Tongue (tissue), 2 donors: ENCODE measurements around the gene SLC22A31. TPM values are rescaled to one million over a fixed set of nuclear protein-coding genes. Genes with fewer than 3 reads are reported as not detected.

ENCODE experiments used
- DNase-seq: peaks from one replicate; pipeline ENCODE4 v3.0.0-alpha.2; 2015
- total RNA-seq: library from RNA; depleted of rRNA; stranded (reverse); fragments of >200 nt; gene quantifications from one replicate; pipeline ENCODE4 v1.2.3, GENCODE V29; 2014

SLC22A31 gene
- total RNA-seq, 1 donor from 2014 or later: 0.21 TPM

DNA sequence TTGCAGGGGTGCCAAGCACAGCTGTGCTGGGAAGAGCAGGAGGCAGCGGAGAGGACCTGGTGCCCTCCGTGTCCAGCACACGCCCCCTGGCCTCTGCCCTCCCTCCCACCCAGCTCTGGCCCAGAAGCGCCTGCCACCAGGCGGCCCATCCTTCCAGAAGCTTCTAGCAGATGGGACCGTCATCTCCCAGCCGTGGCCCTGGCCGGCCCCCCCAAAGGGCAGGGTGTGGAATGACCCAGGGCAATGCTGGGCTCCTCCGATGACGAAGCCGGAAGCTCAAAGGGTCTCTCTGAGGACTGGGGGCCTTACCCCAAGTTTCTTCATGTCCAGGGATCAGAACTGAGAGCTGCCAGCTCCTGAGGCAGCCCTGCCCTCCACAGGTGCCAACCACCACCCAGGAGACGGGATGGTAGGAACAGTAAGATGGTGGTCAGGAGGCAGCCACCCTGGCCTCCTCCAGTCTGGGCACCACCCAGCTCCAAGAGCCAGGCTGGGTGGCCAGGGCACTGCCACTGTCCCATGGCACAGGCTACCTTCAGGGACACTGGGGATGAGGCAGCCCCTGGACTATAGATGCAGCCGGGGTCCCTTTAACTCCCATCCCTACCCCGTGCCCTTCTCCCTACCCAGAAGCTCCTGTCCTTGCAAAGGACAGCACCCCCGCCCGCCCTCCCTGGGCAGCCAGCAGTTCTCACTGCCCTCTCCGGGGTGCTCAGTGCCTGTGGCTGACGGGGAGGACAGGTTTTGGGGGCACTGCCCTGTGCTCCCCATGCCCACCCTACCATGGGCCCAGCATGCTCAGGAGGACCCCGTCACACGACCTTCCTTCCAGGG is 35.3 kb downstream of the SLC22A31 start:
- no peak for DNase-seq

DNA sequence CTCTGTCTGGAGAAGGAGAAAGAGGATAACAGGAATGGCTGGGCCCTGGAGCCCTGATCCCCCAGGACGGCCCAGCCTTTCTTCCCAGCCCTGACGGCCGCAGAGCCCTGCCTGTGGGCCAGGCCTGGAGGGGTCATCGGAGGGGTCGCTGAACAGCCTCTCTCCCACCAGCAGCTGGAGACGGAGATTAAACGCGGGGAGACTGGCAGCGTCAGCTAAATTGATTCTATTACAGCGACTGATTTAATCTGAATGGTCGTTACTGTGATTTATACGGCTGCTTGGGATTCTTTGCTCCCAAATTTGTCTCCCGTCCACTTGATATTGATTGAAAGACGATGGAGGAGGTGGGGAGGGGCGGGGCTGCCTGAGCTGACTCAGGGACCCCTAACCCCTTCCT is 35.9 kb downstream of the SLC22A31 start:
- no peak for DNase-seq

DNA sequence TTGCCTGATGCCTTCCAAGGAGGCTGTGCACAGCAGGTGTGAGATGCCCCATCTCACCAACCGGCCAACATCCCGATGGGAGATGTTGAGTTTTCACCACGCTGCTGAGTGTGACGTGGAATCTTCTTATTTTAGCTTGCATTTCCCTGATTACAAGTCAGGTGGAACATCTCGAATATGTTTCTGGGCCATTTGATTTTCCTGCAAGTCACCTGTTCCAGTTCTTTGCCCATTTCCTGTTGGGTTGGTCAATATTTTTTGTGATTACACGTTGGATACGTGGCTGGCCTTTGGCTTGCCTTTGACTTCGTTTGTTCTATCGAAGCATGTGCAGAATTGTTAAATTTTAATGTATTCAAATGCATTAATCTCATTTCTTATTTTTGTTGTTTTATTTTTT is 37.0 kb downstream of the SLC22A31 start:
- no peak for DNase-seq

DNA sequence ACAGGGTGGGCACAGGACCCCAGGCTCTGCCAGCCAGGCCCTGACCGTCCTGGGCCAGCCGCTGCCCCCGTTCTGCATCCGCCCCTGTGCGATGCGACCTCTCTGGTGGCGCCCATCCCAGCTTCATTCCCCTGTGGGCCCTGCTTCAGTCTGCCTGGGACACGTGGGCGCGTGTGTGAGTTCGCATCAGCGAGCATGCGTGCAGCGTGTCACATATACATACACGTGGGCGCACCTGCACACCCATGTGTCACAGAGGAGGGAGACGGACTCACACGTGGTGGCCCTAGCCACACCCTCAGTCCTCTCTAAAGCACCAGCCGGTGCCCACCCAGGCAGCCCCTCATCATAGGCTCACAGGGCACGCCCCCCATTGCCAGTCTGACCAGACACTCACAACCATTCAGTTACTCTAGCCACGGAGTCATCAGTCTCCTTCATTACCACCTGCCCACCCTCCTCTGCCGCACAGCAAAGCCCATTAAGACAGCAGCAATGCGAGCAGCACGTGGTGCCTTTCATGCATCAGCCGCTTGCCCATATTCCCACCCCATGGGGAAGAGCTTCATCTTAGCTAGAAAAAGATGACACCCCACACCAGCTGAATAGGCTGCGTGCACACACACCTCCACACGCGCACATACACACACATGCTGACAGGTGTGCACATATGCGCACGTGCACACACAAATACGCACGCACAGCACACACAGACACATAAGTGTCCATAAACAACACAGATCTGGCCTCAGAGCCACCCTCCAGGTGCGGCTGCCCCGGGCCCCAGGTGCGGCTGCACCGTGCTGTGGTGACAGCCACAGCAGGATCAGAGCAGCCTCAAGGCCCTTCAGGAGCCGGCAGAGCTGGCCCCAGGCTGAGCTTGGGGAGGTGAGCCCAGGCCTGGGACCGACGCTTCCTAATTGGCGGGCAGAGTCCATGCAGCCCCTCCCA is 38.3 kb downstream of the SLC22A31 start:
- DNase-seq: no peak

DNA sequence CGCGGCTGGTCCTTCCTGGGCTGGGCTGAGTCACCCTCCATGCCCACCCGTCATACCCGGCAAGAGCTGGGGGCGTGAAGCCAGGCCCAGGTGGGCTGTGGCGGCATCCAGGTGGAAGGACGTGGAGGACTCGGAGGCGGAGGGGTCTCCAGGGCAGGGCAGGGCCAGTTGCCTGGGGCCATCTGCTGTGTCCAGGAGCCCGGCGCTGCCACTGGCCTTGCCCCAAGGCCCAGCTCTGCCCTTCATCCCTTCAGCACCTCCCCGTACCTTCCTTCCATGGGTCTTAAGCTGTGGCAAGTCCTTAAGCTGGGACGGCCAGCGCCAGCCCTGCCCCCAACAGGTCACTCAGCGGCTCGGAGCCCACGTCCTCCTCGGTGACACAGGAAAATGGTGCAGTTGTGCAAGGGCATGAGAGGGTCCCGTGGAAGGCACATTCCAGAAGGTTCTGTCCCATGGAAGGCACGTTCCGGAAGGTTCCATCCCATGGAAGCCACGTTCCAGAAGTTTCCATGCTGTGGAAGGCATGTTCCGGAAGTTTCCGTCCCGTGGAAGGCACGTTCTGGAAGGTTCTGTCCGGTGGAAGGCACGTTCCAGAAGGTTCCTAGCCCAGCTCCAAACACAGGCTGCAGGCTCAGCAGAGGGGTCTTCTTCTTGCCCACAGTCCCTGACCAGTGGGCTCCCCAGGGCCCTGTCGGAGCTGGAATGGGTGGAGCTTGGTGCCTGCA is 39.2 kb downstream of the SLC22A31 start:
- DNase-seq: no peak

DNA sequence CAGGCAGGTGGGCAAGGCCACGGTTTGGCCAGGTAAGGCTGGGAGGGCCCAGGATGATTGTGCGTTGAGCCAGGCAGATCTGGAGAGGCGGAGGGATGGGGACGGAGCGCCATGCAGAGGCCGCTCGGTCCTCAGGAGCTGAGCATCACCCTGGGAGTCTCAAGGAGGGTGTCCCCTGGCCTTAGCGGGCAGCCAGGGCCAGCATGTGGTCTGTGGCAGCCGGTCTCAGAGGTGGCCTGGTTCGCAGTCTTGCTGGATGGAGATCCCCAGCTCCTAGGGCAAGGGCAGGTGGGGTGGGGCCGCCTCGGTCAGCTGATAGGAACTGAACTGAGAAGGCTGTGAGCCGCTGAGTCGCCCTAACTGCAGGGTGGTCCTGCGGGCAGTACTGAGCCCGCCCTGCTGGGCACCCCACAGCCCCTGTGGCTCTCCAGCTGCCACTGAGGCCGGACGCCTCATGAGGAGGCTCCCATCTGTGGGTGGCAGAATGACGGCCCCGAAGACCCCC is 40.4 kb downstream of the SLC22A31 start:
- DNase-seq: no peak

DNA sequence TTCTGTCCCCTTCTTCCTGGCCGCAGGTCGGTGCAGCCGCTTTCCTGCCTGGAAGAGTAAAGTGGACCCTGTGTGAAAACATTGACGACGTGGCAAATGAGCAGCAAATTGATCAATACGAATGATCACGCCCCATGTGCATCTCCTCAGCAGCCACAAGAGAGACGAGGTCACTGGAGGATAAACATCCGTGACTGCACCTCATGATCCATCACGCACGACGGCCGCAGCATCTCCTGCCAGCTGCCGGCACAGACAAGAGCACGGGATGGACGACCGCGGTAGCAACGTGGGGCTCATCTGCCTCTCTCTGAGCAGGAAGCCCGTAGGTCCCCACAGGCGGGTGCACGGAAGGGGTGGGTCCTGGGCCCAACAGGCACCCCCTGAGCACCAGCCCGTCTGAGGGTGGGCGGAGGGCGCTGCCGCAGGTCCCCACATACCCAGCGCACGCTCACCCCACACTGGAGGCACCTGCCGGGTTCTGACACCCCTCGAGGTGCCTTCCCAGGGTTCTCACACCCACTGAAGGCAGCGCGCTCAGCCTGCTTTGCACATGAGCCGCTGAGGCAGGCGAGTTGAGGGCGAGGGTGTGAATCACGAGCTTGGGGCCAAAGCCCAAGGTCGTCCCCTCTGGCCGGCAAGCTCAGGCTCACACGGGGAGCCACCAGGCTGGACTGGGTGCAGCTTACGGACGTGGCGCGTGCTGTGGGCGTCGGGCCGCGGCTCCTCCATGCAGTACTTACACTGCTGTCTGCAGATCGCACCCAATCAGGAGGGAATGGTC is 41.1 kb downstream of the SLC22A31 start:
- no peak for DNase-seq

DNA sequence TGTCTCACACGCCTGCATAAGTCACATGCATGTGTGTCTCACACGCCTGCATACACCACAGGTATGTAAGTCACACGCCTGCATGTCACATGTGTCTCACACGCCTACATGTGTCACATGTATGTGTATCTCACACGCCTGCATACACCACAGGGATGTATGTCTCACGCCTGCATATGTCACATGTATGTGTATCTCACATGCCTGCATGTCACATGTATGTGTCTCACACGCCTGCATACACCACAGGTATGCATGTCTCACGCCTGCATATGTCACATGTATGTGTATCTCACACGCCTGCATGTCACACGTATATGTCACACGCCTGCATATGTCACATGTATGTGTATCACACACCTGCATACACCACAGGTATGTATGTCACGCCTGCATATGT is 42.6 kb downstream of the SLC22A31 start:
- DNase-seq: no peak

DNA sequence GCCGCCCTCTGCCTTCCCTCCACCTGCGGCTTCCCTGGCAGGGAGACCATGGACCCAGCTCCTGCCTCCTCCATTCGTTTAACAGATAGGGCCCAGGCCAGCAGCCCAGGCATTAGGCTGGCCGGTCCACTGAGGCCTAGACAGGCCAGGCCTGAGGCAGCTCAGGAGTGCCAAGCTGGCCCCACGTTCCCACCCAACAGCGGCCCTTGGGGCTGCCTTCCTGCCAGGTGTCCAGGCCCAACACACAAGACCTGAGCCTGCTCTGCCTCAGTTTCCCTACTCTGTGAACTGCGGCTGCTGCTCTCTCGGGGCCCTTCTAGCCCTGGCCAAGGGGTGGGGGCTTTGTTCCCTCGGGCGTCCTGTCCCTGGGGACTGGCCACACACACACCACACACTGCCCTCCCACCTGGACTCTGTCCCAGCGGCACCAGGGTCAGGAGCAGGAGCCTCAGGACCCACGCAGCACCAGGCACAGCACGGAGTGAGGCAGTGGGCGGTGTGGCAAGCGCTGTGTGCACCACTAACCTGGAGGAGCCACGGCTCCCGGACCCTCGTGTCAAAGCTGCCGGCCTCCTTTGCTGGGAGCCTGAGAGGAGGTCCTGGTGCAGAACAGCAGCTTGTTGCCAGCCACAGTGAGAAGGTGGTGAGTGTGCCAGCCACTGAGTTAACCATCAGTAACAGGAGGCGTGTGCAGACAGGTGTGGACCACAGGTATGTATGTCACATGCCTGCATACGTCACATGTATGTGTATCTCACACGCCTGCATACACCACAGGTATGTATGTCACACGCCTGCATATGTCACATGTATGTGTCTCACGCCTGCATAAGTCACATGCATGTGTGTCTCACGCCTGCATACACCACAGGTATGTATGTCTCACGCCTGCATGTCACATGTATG is 43.3 kb downstream of the SLC22A31 start:
- DNase-seq: no peak

DNA sequence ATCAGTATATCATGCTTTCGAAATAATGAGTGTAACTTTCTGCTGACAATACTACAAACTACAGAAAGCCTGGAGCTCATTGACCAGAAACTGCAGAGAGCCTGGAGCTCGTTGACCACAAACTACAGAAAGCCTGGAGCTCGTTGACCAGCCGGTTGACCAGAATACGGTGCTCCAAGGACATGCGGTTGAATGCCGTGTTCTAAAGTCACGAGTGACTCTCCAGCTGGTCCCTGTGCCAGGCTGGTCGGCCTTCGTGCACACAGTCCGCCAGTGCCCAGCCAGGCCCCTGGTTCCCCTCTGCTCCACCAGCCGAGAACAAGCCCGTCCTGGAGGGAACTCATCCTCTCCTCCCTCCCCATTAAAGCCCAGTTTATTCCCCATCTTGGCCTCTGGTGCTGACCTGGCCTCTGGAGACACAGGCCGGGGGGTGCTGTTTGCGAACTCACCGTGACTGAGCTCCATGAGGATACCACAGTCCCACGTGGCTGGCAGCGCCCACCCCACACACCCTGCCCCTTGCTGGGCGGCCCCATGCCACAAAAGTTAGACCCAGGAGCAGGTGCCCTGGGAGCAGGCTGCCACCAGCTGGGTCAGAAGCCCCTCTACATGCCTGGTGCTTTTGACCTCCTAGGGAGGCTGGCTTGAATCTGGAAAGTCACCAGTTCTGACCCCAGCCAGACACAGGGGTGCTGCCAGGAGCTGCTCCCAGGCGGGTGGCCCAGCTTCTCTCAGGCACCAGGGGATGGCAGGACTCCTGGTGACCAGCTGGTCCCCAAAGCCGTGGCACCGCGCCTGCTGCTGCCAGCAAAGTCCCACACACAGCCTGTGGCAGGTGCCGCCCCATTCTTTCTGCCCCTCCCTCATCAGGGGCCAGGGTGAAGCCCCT is 44.2 kb downstream of the SLC22A31 start:
- DNase-seq: peak; percentile 28

DNA sequence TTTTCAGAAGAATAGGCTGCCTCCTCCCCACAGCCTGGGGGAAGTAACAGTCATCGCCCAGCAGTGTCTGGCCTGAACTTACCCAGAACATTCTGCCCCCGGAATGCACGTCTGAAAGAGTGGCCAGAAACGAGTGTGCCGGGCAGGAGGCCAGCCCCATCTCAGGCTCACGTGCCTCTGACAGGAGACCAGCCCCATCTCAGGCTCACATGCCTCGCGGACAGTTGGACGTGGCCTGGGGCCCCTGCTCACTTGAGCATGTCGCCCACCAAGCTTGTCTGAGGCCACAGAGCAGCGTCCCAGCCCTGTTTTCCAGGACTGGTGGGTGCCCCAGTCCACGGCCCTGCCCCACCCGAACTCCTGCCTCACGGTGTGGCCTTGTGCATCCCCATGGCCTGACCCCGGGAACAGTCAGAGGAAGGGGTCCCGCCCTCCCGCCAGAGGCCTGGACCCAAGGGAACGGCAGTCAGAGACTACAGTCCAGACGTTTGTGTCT is 45.1 kb downstream of the SLC22A31 start:
- peak; percentile 77 for DNase-seq

DNA sequence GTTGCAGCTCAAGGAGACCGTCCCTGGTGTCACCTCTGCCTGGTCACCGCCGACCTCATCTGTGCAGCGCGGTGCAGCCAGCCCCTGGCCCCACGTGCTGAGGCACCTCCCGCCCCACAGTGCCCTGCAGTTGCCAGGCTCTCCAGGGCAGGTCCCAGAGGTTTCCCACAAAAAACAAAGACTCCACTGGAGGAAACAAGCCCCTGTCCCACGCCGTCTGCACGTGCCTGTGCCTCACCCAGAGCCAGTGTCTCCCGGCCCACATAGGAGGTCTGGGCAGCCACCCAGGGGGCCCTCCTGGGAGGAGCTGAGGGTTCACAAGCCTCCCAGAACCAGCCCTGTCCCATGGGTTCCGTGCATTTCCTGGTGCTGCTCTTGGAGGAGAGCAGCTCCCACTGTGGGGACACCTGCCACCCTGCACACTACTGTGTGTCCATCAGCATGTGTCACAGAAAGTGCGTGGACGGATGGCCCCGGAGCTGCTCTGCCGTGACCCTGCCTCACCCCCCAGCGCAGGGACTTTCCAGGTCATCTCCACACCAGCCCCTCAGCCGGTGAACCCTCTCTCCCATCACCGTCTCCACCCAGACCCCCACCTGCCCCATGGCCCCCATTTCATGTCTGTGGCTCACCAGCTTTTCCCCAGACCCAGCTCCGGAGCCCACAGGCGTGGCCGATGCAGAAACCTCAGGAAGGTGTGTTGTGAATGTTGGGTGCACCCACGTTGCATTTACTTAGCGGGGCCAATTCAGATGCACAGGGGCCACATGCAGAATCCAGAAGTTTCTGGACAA is 45.8 kb downstream of the SLC22A31 start:
- DNase-seq: no peak

DNA sequence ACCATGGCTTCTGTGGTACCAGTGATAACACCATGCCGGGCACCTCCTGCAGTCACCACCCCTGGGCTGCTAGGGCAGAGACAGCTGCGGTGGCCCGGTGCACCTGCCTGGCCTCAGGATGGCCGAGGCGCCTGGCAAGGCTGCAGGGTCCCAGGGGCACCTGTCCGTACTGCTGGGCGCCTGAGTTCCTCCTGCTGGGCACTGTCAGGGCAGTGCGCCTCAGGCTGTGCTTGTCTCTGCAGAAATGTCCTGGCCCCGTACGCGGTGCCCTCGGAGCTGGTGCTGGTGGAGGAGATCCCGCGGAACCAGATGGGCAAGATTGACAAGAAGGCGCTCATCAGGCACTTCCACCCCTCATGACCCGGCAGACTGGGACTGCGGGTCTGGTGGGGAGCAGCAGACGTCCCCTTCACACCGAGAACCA is 46.5 kb downstream of the SLC22A31 start:
- DNase-seq: no peak

DNA sequence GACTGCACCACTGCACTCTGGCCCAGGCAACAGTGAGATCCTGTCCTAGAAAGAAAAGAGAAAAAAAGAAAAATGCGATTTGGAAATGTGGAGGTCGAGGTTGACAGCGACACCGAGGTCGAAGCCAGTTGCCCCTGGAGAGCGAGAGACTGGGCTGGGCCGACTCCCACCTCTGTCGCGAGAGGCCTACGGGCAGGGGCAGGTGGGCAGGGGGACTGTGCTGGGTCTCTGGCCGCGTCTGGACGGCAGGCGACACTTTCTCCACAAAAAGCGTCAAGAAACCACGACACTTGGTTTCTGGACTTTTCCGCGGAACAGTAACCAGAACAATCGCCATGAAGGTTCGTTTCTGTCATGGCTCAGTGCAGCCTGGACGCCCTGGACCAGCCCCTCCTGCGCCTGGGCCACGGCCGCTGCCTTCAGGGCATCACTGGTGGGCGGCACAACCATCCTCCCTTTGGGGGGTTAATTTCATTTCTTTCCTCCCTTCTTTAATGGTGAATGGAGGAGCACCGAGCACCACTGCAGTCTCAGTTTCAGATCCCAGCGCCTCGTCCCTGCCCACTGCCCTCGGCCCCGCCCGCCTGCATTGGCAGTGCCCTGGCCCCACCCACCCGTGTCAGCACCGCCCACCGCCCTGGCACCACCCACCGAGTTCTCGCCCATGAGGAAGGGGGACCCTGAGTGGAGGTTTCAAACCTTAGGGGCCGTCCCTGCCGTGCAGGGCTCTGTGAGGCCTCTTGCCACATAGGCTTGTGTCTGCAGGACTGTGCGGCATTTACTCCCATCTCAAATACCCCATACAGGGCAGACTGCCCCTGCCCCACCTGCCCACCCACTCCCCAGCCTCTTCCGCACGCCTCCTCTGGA is 47.3 kb downstream of the SLC22A31 start:
- DNase-seq: no peak

DNA sequence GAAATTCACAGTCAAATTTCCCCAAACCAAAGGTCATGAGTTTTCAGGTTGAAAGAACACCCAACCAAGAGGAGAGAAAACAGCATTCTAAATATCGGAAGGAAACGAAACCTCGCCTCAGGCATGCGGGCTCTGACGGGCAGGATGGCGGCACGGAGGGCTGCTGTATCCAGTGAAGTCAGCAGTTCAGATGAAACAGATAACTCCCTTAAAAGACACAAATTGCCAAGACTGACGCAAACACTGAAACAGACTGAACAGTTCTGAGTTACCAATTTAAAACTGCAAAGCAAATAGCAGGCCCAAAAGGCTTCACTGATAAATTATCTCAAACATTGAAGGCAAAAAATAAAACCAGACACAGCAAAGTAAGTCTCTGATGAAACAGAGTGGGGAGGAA is 49.4 kb downstream of the SLC22A31 start:
- no peak for DNase-seq

DNA sequence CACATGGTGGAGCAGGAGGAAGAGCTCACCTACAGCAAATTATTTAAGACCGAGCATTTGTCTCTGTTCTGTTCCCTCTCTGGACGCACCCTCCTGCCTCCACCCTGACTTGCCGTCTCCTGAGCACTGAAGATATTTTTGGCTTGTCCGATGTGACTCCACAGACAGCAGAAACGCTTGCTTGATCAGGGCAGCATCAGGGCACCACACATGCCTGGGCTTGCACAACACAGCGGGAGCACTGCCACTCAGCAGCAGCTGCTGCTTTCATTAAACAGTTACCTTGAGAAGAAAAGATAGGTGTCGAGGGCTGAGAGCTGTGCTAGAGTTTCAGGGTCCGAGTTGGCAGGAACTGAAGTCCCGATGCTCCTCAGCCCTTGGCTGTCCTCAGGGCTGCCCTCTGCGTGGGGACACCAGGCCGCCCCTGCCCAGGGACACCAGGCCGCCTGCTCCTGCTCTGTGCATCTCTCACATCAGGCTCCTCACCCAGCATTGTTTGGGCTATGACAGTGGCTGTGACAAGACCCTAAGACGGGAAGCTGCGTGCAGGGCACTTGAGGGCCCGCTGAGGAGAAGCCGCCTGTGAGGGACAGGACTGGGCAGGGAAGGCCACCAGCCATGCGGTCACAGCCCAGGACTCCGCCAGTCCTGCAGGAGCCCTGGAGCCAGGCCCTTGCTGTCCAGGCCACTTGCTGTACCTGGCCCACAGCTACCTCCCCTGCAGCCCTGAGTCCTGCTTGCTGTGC is 50.1 kb downstream of the SLC22A31 start:
- no peak for DNase-seq
